ENCODE data around the gene NAA60.
"Not testable (repeated sequence)": the region's sequence is repeated elsewhere in the genome, so short reads cannot be mapped to it uniquely, and the experiment has no call there.

The NAA60 gene

GRCh38 chr16:3465301-3465700 is 21.8 kb downstream of the NAA60 start:
- no peak for DNase-seq

GRCh38 chr16:3465911-3466584 is 22.6 kb downstream of the NAA60 start:
- no peak for DNase-seq

GRCh38 chr16:3467182-3467581 is 23.7 kb downstream of the NAA60 start:
- DNase-seq, result no peak

GRCh38 chr16:3467921-3468320 is 24.4 kb downstream of the NAA60 start:
- no peak for DNase-seq

DNA sequence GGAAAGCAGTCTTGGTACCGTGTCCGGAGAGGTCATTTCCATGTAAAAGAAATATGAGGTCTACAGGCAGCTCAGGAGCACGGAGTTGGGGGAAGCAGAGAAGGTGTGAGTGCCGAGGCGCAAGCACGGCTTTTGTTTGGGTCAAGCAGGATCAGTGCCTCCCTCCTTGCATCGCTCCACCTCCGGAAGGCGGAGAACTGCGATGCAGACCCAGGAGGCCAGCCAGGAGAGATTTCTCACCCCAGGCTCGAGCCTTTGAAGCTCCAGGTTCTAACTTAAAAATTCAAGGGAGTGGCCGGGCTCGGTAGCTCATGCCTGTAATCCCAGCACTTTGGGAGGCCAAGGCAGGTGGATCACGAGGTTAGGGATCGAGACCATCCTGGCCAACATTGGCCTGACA is 25.0 kb downstream of the NAA60 start:
- no peak for DNase-seq

- DNase-seq, result no peak
Measured at GRCh38 chr16:3469736-3470135, 26.3 kb downstream of the NAA60 start.

DNA sequence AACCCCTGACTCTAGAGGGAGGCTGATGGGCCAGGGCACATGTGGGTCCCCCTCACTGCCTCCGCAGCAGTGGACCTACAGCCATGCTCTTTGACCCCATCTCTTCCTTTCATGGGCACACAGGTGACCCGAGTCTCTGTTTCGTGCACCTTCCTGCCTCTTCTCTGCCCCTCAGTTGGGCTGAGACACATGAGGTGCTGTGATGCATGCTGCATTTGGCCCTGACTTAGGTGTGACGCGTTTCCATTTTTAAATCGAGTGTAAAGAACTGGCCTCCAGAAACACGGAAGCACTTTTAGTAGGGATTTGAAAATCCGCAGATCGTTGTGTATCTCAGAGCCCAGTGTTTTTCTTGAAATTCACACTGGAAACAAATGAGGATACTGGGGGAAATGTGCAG is 27.2 kb downstream of the NAA60 start:
- DNase-seq, result no peak

GRCh38 chr16:3471518-3472176 is 28.2 kb downstream of the NAA60 start:
- DNase-seq, result no peak

DNA sequence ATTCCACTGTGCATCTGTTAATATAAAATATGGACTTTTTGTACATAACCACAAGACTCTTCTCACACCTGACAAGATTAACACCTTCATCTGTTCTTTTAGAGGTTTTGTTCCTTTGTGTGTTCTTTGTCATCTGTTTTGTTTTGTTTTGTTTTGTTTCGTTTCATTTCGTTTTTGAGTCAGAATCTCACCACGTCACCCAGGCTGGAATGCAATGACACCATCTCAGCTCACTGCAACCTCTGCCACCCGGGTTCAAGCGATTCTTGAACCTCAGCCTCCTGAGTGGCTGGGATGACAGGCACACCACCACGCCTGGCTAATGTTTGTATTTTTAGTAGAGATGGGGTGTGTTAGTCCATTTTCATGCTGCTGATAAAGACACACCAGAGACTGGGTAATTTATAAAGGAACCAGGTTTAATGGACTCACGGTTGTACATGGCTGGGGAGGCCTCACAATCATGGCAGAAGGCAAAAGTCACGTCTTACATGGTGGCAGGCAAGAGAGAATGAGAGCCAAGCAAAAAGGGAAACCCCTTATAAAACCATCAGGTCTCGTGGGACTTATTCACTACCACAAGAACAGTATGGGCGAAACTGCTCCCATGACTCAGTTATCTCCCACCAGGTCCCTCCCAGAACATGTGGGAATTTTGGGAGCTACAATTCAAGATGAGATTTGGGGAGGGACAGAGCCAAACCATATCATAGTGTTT is 29.6 kb downstream of the NAA60 start:
- DNase-seq, result no peak

DNA sequence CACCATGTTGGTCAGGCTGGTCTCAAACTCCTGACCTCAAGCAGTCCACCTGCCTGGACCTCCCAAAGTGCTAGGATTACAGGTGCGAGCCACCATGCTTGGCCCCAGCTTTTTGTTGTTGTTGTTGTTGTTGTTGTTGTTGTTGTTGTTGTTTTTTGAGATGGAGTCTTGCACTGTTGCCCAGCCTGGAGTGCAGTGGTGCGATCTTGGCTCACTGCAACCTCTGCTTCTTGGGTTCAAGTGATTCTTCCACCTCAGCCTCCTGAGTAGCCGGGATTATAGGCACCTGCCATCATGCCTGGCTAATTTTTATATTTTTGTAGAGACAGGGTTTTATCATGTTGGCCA is 30.1 kb downstream of the NAA60 start:
- not testable (repeated sequence) for DNase-seq

DNA sequence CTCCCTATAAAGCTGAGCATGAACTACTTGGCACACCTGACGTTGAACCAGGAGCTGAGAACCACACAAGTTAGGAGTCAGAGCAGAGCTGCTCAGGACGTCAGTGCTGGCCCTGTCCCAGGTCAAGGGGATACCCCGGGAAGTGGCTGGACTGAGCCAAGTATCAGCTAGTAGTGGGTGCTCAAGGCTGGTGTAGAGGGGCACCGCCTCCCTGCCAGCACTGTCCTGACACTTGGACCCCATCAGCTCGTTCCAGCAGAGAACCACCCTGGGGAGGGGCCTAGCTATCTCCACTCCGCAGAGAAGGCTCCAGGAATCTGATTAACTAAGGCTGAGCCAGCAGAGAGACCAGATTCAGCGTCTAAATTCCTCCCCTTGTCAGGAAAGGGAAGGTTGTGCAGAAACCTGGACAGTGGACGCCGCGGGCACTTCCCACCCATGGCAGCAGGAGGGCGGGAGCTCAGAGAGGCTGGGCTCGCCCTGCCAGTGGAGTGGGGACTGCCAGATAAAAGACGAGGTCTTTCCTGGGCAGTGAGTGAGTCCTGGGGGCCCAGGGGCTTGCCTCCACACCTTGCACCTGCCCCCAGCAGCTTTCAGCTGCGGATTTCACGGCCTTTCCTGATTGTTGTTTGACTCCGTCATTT is 30.8 kb downstream of the NAA60 start:
- no peak for DNase-seq

DNA sequence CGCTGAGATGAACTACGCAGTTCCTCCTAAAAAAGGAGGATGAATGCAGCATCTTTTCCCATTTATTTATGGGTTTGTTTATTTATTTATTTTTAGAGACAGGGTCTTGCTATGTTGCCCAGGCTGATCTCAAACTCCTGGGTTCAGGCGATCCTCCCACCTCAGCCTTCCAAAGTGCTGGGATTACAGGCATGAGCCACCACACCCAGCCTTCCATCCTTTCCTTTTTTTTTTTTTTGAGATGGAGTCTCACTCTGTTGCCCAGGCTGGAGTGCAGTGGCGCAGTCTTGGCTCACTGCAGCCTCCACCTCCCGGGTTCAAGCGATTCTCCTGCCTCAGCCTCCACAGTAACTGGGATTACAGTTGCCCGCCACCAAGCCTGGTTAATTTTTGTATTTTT is 31.4 kb downstream of the NAA60 start:
- DNase-seq, result not testable (repeated sequence)

DNA sequence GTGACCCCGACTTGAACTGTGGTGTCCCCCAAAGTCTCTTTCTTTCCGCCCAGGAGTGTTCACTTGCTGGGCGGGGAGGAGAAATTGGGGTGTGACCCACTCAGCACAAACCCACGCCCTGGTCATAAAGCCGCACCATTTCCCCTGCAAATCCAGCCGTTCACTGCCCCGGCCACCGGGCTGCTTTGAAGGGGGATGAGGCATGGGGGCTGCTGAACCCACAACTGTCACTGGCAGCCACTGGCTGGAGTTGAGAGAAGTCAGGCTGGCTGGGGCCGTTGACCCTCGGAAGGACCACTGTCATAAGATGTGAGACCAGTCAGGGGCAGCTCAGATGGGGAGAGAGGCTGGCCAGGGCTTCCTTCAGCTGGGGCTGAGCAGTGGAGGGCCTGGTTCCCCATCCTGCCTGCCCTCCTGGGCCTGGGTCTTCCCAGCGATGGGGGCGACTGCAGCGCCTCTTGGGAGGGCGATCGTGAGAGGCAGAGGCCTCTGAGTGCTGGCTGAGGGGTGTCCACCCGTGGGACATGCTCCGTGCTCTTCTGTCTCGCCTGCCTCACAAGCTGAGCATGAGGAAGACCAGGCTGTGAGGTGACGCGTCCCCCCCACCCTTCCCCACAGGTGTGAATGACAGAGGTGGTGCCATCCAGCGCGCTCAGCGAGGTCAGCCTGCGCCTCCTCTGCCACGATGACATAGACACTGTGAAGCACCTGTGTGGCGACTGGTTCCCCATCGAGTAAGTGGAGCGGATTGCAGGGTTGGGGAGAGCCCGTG is 32.3 kb downstream of the NAA60 start:
- DNase-seq, result no peak

- DNase-seq, result no peak
Measured at GRCh38 chr16:3476409-3476808, 32.9 kb downstream of the NAA60 start.

- no peak for DNase-seq
Measured at GRCh38 chr16:3478242-3478925, 34.9 kb downstream of the NAA60 start.

DNA sequence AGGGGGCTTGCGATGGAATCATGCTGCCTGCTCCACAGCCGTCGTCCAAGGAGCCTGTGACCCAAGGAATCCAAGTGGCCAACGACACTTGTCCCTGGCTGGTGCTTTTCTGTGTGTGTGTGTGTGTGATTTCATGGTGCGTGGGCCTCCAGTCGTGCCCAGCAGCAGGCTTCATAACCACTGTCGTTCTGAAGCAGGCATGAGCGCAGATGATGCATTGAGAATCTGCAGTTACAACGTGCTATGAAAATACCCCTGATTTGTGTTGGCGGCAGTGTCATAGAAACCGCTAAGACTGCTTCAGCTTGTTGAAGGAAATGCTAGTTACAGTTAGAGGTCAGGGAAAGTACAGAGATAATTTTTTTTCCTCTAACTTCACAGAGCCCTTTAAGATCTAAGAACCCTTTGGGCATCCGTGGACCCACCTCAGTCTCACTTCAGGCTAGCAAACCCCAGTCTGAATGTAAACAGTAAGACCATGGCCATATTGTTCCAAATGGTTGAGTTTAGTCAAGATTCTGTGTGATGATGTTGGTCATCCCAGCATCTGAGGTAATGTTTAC is 36.3 kb downstream of the NAA60 start:
- DNase-seq, result no peak

DNA sequence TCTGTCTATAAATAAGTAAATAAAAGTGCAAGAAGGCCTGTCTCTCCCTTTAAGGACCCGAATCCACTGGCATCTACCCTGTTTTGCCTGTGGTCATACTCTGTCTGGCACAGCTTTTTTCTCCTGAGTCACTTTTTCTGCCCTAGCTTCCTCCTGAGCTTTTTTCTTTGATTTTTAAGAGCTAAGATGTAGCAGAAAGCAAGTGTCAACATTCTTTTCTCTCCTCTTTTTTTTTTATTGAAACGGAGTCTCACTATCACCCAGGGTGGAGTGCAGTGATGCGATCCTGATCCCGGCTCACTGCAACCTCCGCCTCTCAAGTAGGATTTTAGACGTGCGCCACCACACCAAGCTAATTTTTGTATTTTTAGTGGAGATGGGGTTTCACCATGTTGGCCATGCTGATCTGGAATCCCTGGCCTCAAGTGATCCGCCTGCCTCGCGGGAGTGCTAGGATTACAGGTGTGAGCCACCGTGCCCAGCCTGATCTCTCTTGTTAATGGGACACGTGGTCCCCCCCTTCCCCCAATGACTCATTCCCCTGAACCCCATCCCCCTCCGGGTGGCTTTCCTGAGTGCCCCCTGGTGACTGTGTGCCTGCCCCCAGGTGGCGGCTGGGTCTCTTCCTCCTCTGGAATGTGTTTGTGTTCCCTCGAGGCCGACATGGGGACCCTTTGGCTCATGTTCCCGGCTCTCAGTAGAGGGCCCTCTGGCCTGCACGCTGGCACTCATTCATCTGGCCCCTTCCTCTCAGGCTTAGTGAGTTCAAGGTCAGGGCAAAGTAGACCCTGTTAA is 37.6 kb downstream of the NAA60 start:
- no peak for DNase-seq

- DNase-seq, result no peak
Measured at GRCh38 chr16:3481696-3482658, 38.5 kb downstream of the NAA60 start.

DNA sequence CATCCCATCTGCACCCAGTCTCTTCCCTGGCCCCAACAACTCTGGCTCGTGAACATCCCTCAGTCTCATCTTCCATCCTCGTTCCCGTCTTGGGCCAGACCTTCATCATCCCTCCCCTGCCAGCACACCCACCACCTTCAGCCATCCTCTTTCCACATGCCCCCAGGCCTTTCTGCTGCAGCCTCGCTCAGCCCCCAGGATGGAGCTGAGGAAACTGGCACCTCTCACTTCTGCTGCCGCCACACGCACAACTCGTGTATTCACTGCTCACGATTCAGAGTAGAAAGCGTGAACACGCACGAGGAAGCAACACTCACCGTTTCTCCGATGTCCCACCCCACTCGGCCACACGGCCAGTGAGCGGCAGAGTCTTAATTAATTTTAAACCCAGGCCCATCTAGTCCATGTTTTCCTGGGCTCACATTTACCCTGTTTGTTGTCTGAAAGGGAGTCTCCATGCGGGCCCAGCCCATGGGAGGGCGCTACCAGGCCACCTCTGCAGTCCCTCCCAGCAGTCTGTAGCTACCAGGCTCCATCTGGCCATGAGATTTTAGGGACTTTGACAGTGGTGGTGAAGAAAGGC is 39.3 kb downstream of the NAA60 start:
- no peak for DNase-seq

Measured in activated T-cell treated with anti-CD3 and anti-CD28 coated beads for 4 hours (primary cell).